Endodermal cell (in vitro differentiated cells): ENCODE measurements around the gene ABTB2. TPM values are rescaled to one million over a fixed set of nuclear protein-coding genes. Genes with fewer than 3 reads are reported as not detected.

Experiments used
- DNase-seq: peaks from one replicate; pipeline ENCODE4 v3.0.0-alpha.2; 2017
- H3K27ac ChIP-seq: 2 replicates; pipeline ENCODE4 v1.5.1; 2013; ENCODE audit warnings: mild to moderate bottlenecking, low read depth, low read length, moderate library complexity
- H3K27me3 ChIP-seq: 2 replicates; pipeline ENCODE4 v1.6.1; 2013; ENCODE audit warnings: mild to moderate bottlenecking, low read length, moderate library complexity; ENCODE audit not compliant: insufficient read depth, control insufficient read depth, poor library complexity, severe bottlenecking
- H3K36me3 ChIP-seq: 2 replicates; pipeline ENCODE4 v1.7.0; 2013; ENCODE audit warnings: mild to moderate bottlenecking, low read length, moderate library complexity; ENCODE audit not compliant: control insufficient read depth, insufficient read depth
- H3K4me1 ChIP-seq: one replicate; pipeline ENCODE4 v1.7.0; 2013; ENCODE audit warnings: low read length; ENCODE audit not compliant: control insufficient read depth, insufficient read depth
- H3K4me3 ChIP-seq: 2 replicates; pipeline ENCODE4 v1.5.1; 2013; ENCODE audit warnings: mild to moderate bottlenecking, low read length, moderate library complexity
- H3K9ac ChIP-seq: 2 replicates; pipeline ENCODE4 v1.6.1; 2013; ENCODE audit warnings: mild to moderate bottlenecking, low read length, moderate library complexity; ENCODE audit not compliant: poor library complexity, severe bottlenecking; ENCODE audit errors: extremely low read depth
- H3K9me3 ChIP-seq: 2 replicates; pipeline ENCODE4 v1.6.1; 2013; ENCODE audit warnings: mild to moderate bottlenecking, low read length, moderate library complexity; ENCODE audit not compliant: control insufficient read depth
- H3K27ac Mint-ChIP-seq: 2 replicates; pipeline ENCODE4 v1.8.0; 2020; ENCODE audit warnings: mixed read lengths
- H3K27me3 Mint-ChIP-seq: 2 replicates; pipeline ENCODE4 v1.8.0; 2021; ENCODE audit warnings: mild to moderate bottlenecking, mixed read lengths; ENCODE audit not compliant: insufficient read depth
- H3K36me3 Mint-ChIP-seq: 2 replicates; pipeline ENCODE4 v1.8.0; 2020; ENCODE audit warnings: low read depth, mixed read lengths
- H3K4me1 Mint-ChIP-seq: 2 replicates; pipeline ENCODE4 v1.8.0; 2020; ENCODE audit warnings: mixed read lengths
- H3K4me3 Mint-ChIP-seq: 2 replicates; pipeline ENCODE4 v1.8.0; 2020; ENCODE audit warnings: mild to moderate bottlenecking, moderate library complexity, mixed read lengths
- H3K9me3 Mint-ChIP-seq: 2 replicates; pipeline ENCODE4 v1.8.0; 2020; ENCODE audit warnings: mild to moderate bottlenecking, mixed read lengths
- CTCF ChIP-seq: fragments of 200-600 bp; sonication (generic); conservative IDR thresholded peaks from 2 replicates; pipeline ENCODE4 v1.5.0; 2021; ENCODE audit warnings: antibody characterized with exemption, mild to moderate bottlenecking
- WGBS, 2 experiments: methylation state at CpG; one replicate each; pipeline versions ENCODE4 v1.1.5 to v1.1.7; 2013; ENCODE audit warnings: missing lambda C conversion rate in 2 of 2, mixed read lengths in 1 of 2; ENCODE audit not compliant: insufficient coverage in 1 of 2, insufficient read length in 1 of 2; 5-methylcytosine and 5-hydroxymethylcytosine counted together
- total RNA-seq, 2 donors: library from RNA; stranded (reverse); fragmentation: NEBNext Ultra II Directional in 1 of 2; extraction: Animal tissue kit (Norgen Biotek cat#: 25700) in 1 of 2; gene quantifications; 2 replicates in 1 of 2; 3 replicates in 1 of 2; pipeline ENCODE4 v1.2.1, GENCODE V29; 2021

ABTB2 gene
- total RNA-seq, 2 donors from 2014 or later = 2.9 to 5.2 TPM

DNA sequence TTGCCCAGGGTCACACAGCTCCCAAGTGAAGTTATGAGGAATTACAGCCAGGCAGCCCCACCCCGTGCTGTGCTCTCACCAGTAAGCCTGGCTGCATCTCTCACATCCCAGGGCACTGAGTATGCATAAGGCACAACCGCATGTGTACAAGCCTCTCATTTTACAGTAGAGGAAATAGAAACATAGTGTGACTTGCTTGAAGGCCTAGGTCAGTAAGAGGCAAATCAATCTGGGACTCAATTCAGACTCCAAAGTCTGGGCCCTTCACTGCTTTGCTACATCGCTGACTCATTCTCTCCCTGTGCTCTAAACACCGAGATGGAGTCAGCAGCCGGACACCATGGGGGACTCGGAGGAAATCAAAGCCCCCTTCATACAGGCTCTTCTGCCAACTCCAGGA is 7.9 kb downstream of the ABTB2 start:
- H3K27me3 ChIP-seq = no peaks in the 10 kb centered on the region
- TF ChIP-seq CTCF = no peak
- peaks cover 6% of the 10 kb centered on the region for H3K36me3 ChIP-seq

DNA sequence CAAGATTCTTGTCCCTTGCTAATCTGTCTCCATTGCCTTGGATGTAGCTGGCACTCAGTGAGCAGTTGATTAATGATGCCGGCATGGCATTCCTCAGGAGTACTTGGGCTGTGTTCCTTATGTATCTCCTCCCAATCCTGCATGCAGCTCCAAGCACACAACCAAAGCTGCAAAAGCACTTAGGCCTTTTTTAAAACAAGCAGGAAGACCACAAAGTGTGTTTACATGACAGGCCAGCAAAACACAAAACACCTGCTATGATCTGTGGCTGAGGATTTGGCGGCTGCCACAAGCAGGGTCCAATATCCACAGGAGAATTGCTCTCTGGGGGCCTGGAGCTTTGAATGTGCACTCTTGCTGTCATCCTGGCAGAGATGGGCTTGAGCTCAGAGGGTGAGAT is 8.9 kb downstream of the ABTB2 start:
- H3K27me3 ChIP-seq = no peaks in the 10 kb centered on the region
- Mint-ChIP-seq H3K27ac (no peak overlapping the region), H3K4me3 (no peak overlapping the region), H3K9me3 (no peaks in the 10 kb centered on the region), H3K27me3 (peaks cover 18% of the 10 kb centered on the region), H3K4me1 (peaks cover 15% of the 10 kb centered on the region), H3K36me3 (no peaks in the 10 kb centered on the region)
- TF ChIP-seq CTCF = no peak
- H3K36me3 ChIP-seq = peaks cover 6% of the 10 kb centered on the region
- H3K9ac ChIP-seq = no peak overlapping the region
- 98 to 100% methylated on average over 2 of the region's 2 CpGs for WGBS, 2 experiments
- H3K4me1 ChIP-seq = no peaks in the 10 kb centered on the region
- H3K4me3 ChIP-seq = no peak overlapping the region
- no peak for DNase-seq
- H3K9me3 ChIP-seq = no peaks in the 10 kb centered on the region
- H3K27ac ChIP-seq = no peak overlapping the region

More for the DNA sequence above, 7.9 kb downstream of the ABTB2 start:
- H3K9ac ChIP-seq = no peak overlapping the region
- no peak for DNase-seq
- H3K4me3 ChIP-seq = no peak overlapping the region
- H3K4me1 Mint-ChIP-seq = peaks cover 19% of the 10 kb centered on the region
- peaks cover 23% of the 10 kb centered on the region for H3K27me3 Mint-ChIP-seq
- H3K4me1 ChIP-seq = no peaks in the 10 kb centered on the region
- 90% methylated on average over 4 to 6 of the region's 6 CpGs for WGBS, 2 experiments
- H3K9me3 ChIP-seq = no peaks in the 10 kb centered on the region
- H3K9me3 Mint-ChIP-seq = no peaks in the 10 kb centered on the region
- no peaks in the 10 kb centered on the region for H3K36me3 Mint-ChIP-seq
- no peak overlapping the region for H3K4me3 Mint-ChIP-seq
- H3K27ac Mint-ChIP-seq = no peak overlapping the region
- H3K27ac ChIP-seq = no peak overlapping the region

DNA sequence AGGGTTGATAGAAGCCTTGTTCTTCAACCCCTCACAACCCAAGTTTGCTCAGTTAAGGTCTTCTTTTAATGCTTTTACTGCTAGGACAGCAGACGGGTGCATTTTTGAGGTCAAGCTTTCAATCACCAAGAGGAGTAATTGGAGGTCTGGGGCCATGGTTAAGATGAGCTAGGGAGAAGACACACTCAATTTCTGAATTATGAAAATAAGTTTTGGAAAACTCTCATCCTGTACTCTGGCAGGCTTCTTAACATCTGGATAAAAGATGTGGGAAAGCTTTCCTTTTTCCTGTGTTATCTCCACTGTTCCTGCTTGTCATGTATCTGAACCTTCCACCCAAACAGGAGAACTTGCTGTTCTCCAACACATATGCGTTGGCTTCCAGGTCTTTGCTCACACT is 9.7 kb downstream of the ABTB2 start:
- no peak for TF ChIP-seq CTCF
- Histone ChIP-seq H3K9ac (no peak overlapping the region), H3K27me3 (no peaks in the 10 kb centered on the region), H3K9me3 (no peaks in the 10 kb centered on the region), H3K4me1 (no peaks in the 10 kb centered on the region), H3K4me3 (no peak overlapping the region), H3K27ac (no peak overlapping the region), H3K36me3 (peaks cover 6% of the 10 kb centered on the region)
- Mint-ChIP-seq H3K36me3 (no peaks in the 10 kb centered on the region), H3K9me3 (no peaks in the 10 kb centered on the region), H3K4me1 (peaks cover 14% of the 10 kb centered on the region), H3K4me3 (no peak overlapping the region), H3K27ac (no peak overlapping the region), H3K27me3 (peaks cover 17% of the 10 kb centered on the region)
- 90 to 100% methylated on average over 1 to 2 of the region's 2 CpGs for WGBS, 2 experiments
- DNase-seq = no peak
